ENCODE results near the gene PGM5.

GRCh38 chr9:68495247-68495646 lies 138.8 kb downstream of the PGM5 start:
- no peak for TF ChIP-seq CEBPB (IDR thresholded peaks at IDR 0.05)
- TF ChIP-seq TAF1 (IDR thresholded peaks at IDR 0.05; ENCODE audit: low read depth): no peak
- TF ChIP-seq TEAD4 (IDR thresholded peaks at IDR 0.05): no peak
- no peak for TF ChIP-seq EP300 (IDR thresholded peaks at IDR 0.05; ENCODE audit: borderline replicate concordance)
- TF ChIP-seq CREB1 (IDR thresholded peaks at IDR 0.05; ENCODE audit: low read depth): no peak
- no peak for TF ChIP-seq REST (IDR thresholded peaks at IDR 0.05; ENCODE audit: low read depth)

All from Ishikawa (cell line).